ENCODE measurements around the gene COIL.

GRCh38 chr17:56948491-56948890 is 12.4 kb downstream of the COIL start:
- no peak for TF ChIP-seq CTCF (IDR thresholded peaks at IDR 0.05; ENCODE audit: extremely low read depth in 1 of 2, insufficient read depth in 1 of 2, low read depth in 1 of 2, low read length in 2 of 2)
- TF ChIP-seq MYC (IDR thresholded peaks at IDR 0.05; ENCODE audit: low read depth, low read length) = no peak
- no peak for TF ChIP-seq EZH2 (IDR thresholded peaks at IDR 0.05; ENCODE audit: borderline replicate concordance, low read depth, low read length, severe bottlenecking)
- no peak for TF ChIP-seq JUN (IDR thresholded peaks at IDR 0.05; ENCODE audit: borderline replicate concordance, insufficient read depth, insufficient read length, low read depth)
